C1 segment of cervical spinal cord (tissue), 14 donors: ENCODE data around the gene CDC20B.

Experiments
- DNase-seq, 14 donors: peaks; one replicate each; lab custom pipeline; 2025; lab: John Stamatoyannopoulos, UW

Gene CDC20B

GRCh38 chr5:55172937-55173686 lies at the start of gene CDC20B:
TSS of gene CDC20B (minus strand) at chr5:55173177. CDS start at chr5:55173000, 177 bp downstream.
- peak in 6 of 14 donors; percentile 2 to 73 (median 23) for DNase-seq

- DNase-seq: no peak
These were observed 49.4 kb upstream of the CDC20B start for GRCh38 chr5:55222092-55222984.

- DNase-seq: peak in 1 of 14 donors; percentile 17
These were observed 47.6 kb upstream of the CDC20B start for GRCh38 chr5:55220433-55221185.

GRCh38 chr5:55219770-55220169 lies 46.8 kb upstream of the CDC20B start:
- no peak for DNase-seq

- DNase-seq: no peak
These were observed 46.0 kb upstream of the CDC20B start for GRCh38 chr5:55218967-55219366.

- DNase-seq: no peak
These were observed 38.4 kb upstream of the CDC20B start for GRCh38 chr5:55211184-55211874.

- DNase-seq: no peak
These were observed 32.0 kb upstream of the CDC20B start for GRCh38 chr5:55205001-55205400.

- DNase-seq: no peak
These were observed 18.2 kb upstream of the CDC20B start for GRCh38 chr5:55191165-55191564.

GRCh38 chr5:55188656-55189540 lies 15.9 kb upstream of the CDC20B start:
- DNase-seq: no peak

- DNase-seq: no peak
These were observed 14.4 kb upstream of the CDC20B start for GRCh38 chr5:55187370-55187769.

GRCh38 chr5:55180016-55180415 lies 7.0 kb upstream of the CDC20B start:
- no peak for DNase-seq

- DNase-seq: no peak
These were observed 4.1 kb upstream of the CDC20B start for GRCh38 chr5:55177078-55177477.

GRCh38 chr5:55176176-55176818 lies 3.3 kb upstream of the CDC20B start:
- peak in 1 of 14 donors; percentile 7 for DNase-seq

- DNase-seq: no peak
These were observed 2.8 kb upstream of the CDC20B start for GRCh38 chr5:55175781-55176175.

GRCh38 chr5:55173687-55174230 lies 782 bp upstream of the CDC20B start:
- DNase-seq: peak in 1 of 14 donors; percentile 69

GRCh38 chr5:55172051-55172899 lies 702 bp downstream of the CDC20B start:
- peak in 6 of 14 donors; percentile 3 to 74 (median 12) for DNase-seq

- DNase-seq: no peak
These were observed 1.5 kb downstream of the CDC20B start for GRCh38 chr5:55171471-55171870.

- DNase-seq: no peak
These were observed 10.3 kb downstream of the CDC20B start for GRCh38 chr5:55162666-55163065.
